DMS153 (cell line): Measurements from ENCODE around the gene GCNT3.
"Not testable (repeated sequence)": the region's sequence is repeated elsewhere in the genome, so short reads cannot be mapped to it uniquely, and the experiment has no call there.

Experiments
- DNase-seq: peaks from one replicate; lab custom pipeline; 2025; lab: John Stamatoyannopoulos, UW

The GCNT3 gene

GRCh38 chr15:59616379-59616778 lies 4.8 kb downstream of the GCNT3 start:
- DNase-seq: no peak

DNA sequence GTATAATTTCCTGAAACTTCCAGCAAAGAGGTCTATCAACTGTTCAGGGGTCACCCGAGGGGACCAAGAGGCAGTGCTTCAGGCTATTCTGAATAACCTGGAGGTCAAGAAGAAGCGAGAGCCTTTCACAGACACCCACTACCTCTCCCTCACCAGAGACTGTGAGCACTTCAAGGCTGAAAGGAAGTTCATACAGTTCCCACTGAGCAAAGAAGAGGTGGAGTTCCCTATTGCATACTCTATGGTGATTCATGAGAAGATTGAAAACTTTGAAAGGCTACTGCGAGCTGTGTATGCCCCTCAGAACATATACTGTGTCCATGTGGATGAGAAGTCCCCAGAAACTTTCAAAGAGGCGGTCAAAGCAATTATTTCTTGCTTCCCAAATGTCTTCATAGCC lies 6.8 kb downstream of the GCNT3 start:
- no peak for DNase-seq

DNA sequence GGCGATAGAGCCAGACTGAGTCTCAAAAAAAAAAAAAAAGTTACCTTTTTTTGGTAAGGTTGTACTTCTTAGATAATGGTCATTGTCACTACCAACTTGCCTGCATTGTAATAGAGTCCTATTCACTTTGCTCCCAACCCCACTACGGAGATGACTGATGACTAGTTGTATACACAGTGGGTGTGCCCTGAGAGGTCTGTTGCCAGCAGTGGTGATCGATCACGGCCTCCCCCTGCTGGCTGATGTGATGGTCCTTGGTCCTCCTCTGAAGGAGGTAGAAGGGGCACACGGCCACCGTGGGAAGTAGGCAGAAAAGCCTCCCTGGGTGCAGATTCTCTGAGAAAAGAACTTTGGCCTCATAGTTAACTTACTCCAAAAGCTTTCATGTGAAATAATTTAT lies 10.7 kb downstream of the GCNT3 start:
- DNase-seq: no peak

GRCh38 chr15:59632714-59633113 lies 21.1 kb downstream of the GCNT3 start:
- no peak for DNase-seq

DNA sequence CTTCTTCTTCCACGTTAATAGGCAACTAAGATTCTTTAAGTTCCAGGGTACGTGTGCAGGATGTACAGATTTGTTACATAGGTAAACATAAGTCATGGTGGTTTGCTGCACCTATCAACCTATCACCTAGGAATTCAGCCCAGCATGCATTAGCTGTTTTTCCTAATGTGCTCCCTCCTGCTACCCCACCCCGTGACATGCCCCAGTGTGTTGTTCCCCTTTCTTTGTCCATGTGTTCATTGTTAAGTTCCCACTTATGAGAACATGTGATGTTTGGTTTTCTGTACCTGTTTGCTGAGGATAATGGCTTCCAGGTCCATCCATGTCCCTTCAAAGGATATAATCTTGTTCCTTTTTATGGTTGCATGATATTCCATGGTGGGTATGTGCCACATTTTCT lies 24.6 kb downstream of the GCNT3 start:
- DNase-seq: no peak

GRCh38 chr15:59637507-59637906 lies 25.9 kb downstream of the GCNT3 start:
- not testable (repeated sequence) for DNase-seq

DNA sequence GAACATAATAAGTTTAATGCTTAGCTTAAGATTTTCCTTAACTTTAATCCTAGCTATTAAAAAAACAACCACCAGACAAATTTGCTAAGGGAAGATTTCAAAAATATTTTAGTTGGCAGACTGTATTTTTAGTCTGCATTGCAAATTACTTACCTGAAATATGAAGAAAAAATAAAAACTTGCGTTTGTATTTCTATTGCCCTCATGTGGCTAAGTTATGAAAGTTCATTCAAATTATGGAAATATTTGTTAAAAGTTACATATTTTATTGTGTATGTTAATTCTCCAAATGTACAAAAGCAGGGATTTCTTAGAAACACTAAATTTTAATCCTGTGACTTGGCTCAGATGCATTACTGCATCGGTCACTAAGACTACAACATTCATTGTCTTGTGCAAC lies 30.8 kb downstream of the GCNT3 start:
- DNase-seq: no peak

DNA sequence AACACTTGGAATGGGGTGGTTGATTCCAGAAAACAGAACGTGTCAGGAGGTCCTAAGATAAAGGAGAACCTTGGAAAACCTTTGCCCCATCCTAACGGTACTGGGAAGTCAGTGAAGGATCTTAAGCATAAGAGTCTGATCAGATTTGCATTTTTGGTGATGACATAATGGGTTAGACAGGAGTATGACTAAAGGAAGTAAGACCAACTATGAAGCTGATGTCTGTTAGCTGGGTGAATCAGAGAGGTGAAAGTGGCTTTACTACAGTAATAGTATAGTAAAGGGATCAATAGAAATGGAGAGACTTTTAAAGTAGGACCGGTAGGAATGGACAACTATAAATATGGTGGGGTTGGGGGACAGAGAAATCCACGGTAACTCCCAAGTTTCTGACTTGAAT lies 33.2 kb downstream of the GCNT3 start:
- no peak for DNase-seq

GRCh38 chr15:59645812-59646211 lies 34.2 kb downstream of the GCNT3 start:
- not testable (repeated sequence) for DNase-seq

GRCh38 chr15:59646277-59646676 lies 34.7 kb downstream of the GCNT3 start:
- no peak for DNase-seq

DNA sequence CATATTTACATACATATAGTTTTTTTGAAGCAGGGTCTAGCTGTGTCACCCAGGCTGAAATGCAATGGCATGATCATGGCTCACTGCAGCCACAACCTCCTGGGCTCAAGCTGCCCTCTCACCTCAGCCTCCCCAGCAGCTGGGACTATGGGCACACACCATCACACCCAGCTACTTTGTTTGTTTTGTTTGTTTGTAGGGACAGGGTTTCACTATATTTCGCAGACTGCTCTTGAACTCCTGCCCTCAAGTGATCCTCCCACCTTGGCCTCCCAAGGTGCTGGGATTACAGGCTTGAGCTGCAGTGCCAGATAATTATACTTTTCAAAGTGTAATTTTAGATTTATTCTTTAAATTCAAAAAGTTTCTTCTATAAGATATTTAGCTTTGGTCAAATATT lies 35.5 kb downstream of the GCNT3 start:
- no peak for DNase-seq

GRCh38 chr15:59649603-59650002 lies 38.0 kb downstream of the GCNT3 start:
- DNase-seq: no peak

- no peak for DNase-seq
Observed at GRCh38 chr15:59654046-59654445, 42.5 kb downstream of the GCNT3 start.

DNA sequence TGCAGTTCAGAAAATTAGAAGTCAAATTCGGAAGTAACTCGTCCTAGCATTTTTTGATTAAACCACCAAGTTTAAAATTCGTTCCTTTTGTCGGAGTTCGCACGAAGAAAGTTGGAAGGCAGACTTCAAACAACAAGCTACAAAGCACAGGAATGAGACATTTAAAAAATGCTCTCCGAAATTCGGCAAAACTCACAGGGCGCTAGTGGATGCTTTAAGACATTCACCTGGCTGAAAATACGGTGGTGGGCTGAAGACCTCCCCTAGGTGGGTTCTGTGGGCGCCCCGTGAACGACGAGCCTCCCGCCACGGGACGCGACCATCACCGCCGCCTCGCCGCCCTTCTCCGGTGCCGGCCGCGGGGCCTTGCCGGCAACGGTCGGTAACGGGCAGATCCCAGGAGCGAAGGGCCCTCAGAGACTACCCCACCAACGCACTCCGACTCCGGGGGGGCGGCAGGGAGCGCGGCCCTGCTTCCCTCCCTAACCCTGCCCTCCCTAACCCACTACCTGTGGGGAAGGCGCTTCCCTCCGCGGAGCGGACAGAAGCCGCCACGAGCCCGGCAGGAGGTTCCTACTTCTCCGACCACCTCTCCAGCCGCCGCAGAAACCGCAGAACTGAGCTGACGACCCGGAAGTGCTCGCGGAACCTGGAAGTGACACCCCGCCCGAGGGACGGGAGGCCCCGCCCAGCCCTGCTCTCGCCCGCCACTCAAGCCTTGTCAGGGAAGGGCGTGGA lies 45.5 kb downstream of the GCNT3 start, which contains the start of gene GTF2A2:
GTF2A2 (minus strand) TSS at position 619 of the 738 bp plus-strand sequence. CDS start 5,238 bp downstream, outside the sequence.
- peak; percentile 70 for DNase-seq

- no peak for DNase-seq
Observed at GRCh38 chr15:59657635-59658125, 46.1 kb downstream of the GCNT3 start.

DNA sequence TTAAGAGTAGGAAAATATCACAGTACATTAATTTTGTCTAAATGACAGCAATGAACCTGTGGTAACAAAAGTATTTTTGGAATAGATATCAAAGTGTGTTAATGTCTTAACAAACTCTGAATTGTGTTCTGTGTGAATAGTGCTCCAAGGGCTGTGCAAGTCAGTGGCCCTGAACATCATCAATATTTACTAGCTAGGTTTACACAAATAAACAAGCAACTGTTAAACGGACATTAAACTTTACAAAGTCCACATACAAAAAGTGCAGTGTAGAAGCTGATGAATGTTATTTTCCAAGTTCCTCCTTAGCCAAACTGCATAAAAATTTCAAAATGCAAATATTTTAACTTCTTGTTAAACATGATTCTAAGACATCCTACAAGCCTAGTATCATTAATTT lies 47.8 kb downstream of the GCNT3 start:
- DNase-seq: no peak

DNA sequence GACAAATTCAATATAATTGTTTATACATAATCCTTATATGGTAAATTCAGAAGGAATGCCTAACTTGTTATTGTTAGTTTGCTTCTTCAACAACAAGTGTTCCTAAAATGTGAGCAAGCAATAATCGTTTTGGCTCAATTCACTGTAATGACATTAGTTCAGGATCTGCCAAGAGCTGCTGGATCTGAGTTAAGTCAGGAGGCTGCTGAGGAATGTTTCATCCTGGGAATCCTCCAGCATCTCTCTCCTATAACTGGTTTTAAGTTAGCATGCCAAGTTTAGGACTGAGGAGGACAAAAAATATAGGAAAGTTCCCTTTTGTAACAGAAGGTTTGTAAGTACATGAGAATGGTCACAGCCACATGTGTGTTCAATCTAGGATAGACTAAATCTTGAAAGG lies 50.7 kb downstream of the GCNT3 start:
- no peak for DNase-seq

DNA sequence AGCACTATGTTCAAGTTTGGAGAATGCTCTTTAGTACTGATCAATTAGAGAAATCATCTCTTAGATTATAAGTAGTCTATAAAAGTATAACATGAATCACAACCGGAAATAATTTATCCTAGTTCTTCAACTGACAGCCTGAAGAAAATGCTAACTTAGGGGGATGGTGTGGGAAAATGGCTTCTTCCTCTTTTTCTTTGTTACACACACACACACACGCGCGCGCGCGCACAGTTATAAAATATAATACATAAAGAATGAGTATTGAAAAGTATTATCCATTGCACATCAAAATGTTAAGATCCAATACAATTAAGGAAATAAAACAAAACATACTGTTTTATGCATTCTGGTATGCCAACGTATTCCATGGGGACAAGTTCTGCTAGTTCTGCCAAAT lies 57.0 kb downstream of the GCNT3 start:
- no peak for DNase-seq
